ENCODE results near the gene GBF1.

DNA sequence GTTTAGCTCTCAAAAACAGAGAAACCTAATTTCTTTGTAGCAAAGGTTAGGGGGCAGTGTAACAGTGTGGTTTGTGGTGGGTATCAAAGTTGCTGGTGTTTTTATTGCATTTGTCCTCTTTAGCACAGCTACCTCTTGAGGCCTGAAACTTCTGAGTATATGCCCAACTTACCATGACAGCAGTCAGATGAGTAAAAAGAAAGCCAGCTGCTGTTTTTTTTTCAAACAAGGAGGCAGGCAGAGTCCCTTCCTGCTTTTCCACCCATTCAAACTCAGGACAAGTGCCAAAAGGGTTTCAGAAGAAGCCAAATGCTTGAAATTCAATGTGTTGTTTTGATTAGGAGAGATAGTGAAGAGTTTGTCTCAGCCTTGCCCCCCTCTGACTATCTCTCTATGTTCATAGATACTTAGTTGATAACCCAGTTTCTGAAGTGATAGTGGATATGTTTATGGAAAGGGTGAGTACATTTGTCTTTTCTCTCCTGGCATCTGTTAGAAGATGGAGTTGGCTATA is 23.1 kb downstream of the GBF1 start:
- TF ChIP-seq, protein P1, sequence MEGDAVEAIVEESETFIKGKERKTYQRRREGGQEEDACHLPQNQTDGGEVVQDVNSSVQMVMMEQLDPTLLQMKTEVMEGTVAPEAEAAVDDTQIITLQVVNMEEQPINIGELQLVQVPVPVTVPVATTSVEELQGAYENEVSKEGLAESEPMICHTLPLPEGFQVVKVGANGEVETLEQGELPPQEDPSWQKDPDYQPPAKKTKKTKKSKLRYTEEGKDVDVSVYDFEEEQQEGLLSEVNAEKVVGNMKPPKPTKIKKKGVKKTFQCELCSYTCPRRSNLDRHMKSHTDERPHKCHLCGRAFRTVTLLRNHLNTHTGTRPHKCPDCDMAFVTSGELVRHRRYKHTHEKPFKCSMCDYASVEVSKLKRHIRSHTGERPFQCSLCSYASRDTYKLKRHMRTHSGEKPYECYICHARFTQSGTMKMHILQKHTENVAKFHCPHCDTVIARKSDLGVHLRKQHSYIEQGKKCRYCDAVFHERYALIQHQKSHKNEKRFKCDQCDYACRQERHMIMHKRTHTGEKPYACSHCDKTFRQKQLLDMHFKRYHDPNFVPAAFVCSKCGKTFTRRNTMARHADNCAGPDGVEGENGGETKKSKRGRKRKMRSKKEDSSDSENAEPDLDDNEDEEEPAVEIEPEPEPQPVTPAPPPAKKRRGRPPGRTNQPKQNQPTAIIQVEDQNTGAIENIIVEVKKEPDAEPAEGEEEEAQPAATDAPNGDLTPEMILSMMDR (optimal IDR thresholded peaks at IDR 0.05 in 1 of 3, IDR thresholded peaks at IDR 0.05 in 1 of 3, conservative IDR thresholded peaks at IDR 0.05 in 1 of 3; ENCODE audit: extremely low read depth in 1 of 3, insufficient read depth in 2 of 3, low read length in 3 of 3), result no peak
- no peak for TF ChIP-seq EZH2 (IDR thresholded peaks at IDR 0.05; ENCODE audit: low read length)
